ENCODE results near the gene DIPK2A. TPM values are rescaled to one million over a fixed set of nuclear protein-coding genes. Genes with fewer than 3 reads are reported as not detected.

DIPK2A gene
- total RNA-seq, 1 experiment from 2014 or later = 22.0 TPM

DNA sequence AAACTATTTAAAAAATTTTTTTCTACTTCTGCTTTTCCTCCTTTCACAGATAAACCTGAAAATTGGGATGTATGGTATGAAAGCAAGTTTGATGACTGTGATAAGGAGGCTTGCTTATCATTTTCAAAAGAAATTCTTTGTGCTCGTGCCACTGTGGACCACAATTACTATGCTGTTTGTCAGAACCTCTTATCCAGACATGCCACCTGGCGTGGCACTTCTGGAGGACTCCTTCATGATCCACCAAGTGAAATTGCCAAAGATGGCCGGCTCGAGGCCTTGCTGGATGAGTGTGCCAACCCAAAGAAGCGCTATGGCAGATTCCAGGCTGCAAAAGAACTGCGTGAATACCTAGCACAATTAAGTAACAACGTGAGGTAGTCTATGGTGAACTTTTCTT lies 17.8 kb downstream of the DIPK2A start:
- DNase-seq = no peak
- no CpG with 5 or more reads among the region's 7 CpGs for WGBS (ENCODE audit: extremely low coverage, insufficient read length, low lambda C conversion rate)
- H4K91ac ChIP-seq (ENCODE audit: insufficient read length, low read depth, low read length) = no peak overlapping the region
- peaks cover 7% of the 10 kb centered on the region; the same call in 1 of the 2 replicates for H3K79me2 ChIP-seq (ENCODE audit: insufficient read depth, low read length)
- H2BK5ac ChIP-seq (ENCODE audit: insufficient read length, low read length) = no peak overlapping the region
- no peaks in the 10 kb centered on the region for H3K23me2 ChIP-seq (ENCODE audit: insufficient read length, low read depth, low read length, poor library complexity, severe bottlenecking)
- H3K4ac ChIP-seq (ENCODE audit: low read depth, low read length) = no peak overlapping the region
- Mint-ChIP-seq H3K4me3 (no peak overlapping the region), H3K27me3 (ENCODE audit: low read depth) (no peaks in the 10 kb centered on the region), H3K4me1 (peaks cover 2 to 6% of the 10 kb centered on the region in 2 experiments; a peak in 3 of 4 replicates), H3K27ac (no peak overlapping the region), H3K36me3 (ENCODE audit: insufficient read depth in 1 of 3, low read depth in 3 of 3) (peaks cover 16 to 41% (median 25%) of the 10 kb centered on the region in 3 experiments; a peak in 6 of 7 replicates), H3K9me3 (no peaks in the 10 kb centered on the region)
- H3K4me1 ChIP-seq (ENCODE audit: insufficient read depth, low read length) = no peaks in the 10 kb centered on the region
- H3T11ph ChIP-seq (ENCODE audit: low read length) = no peak overlapping the region
- H3K27ac ChIP-seq (ENCODE audit: insufficient read length, low read depth, low read length) = no peak overlapping the region
- H2BK20ac ChIP-seq (ENCODE audit: low read depth, low read length, poor library complexity, severe bottlenecking) = no peak overlapping the region
- no peak overlapping the region for H4K5ac ChIP-seq (ENCODE audit: insufficient read length, low read depth, low read length)
- no peak overlapping the region for H3K14ac ChIP-seq (ENCODE audit: insufficient read depth, low read length)
- no peak overlapping the region for H3K9ac ChIP-seq (ENCODE audit: extremely low read depth, insufficient read length, low read length)
- no peak overlapping the region for H2BK12ac ChIP-seq (ENCODE audit: insufficient read length, low read depth, low read length)
- H3K18ac ChIP-seq (ENCODE audit: insufficient read length, low read depth, low read length) = no peak overlapping the region
- H2AFZ ChIP-seq (ENCODE audit: low read length) = no peak overlapping the region
- no peaks in the 10 kb centered on the region for H3K27me3 ChIP-seq (ENCODE audit: insufficient read depth, low read length)
- H2AK5ac ChIP-seq (ENCODE audit: insufficient read length, low read length) = no peak overlapping the region
- no peak overlapping the region for H3K4me2 ChIP-seq (ENCODE audit: insufficient read depth, insufficient read length, low read length)
- no peaks in the 10 kb centered on the region for H4K20me1 ChIP-seq (ENCODE audit: control insufficient read depth, insufficient read depth, insufficient read length)
- H3K9me3 ChIP-seq (ENCODE audit: control insufficient read depth, low read depth, low read length) = no peaks in the 10 kb centered on the region
- no peak overlapping the region for H3K23ac ChIP-seq (ENCODE audit: insufficient read length, low read depth, low read length)
- no peak overlapping the region for H2BK15ac ChIP-seq (ENCODE audit: low read depth, low read length)
- H3K56ac ChIP-seq (ENCODE audit: insufficient read length, low read depth, low read length) = no peak overlapping the region
- H3K79me1 ChIP-seq (ENCODE audit: insufficient read depth, low read depth, low read length, poor library complexity, severe bottlenecking) = peaks cover 2% of the 10 kb centered on the region
- no peak overlapping the region for H4K8ac ChIP-seq (replicated peaks; ENCODE audit: insufficient read length, low read depth, low read length)
- no peak overlapping the region for H2BK120ac ChIP-seq (ENCODE audit: low read depth, low read length, poor library complexity, severe bottlenecking)
- no peak for TF ChIP-seq CTCF (conservative IDR thresholded peaks at IDR 0.05)

Measured in H9 (cell line).